H9 (cell line): ENCODE data around the gene LRRC27. TPM values are rescaled to one million over a fixed set of nuclear protein-coding genes. Genes with fewer than 3 reads are reported as not detected.

Experiments
- DNase-seq: peaks from one replicate; pipeline ENCODE4 v3.0.0-alpha.2; 2017
- H2AFZ ChIP-seq: one replicate; pipeline ENCODE4 v1.6.1; 2013; ENCODE audit warnings: mild to moderate bottlenecking, low read length, control low read depth, moderate library complexity
- H2AK5ac ChIP-seq: 2 replicates; pipeline ENCODE4 v1.6.1; 2013; ENCODE audit warnings: low read length, control low read depth, mixed read lengths; ENCODE audit not compliant: insufficient read length
- H2BK120ac ChIP-seq: one replicate; pipeline ENCODE4 v1.6.1; 2013; ENCODE audit warnings: low read depth, mild to moderate bottlenecking, low read length, control low read depth, inconsistent platforms; ENCODE audit not compliant: poor library complexity, severe bottlenecking
- H2BK12ac ChIP-seq: 2 replicates; pipeline ENCODE4 v1.6.1; 2013; ENCODE audit warnings: low read length, control low read depth, mixed read lengths, low read depth; ENCODE audit not compliant: insufficient read length
- H2BK15ac ChIP-seq: 2 replicates; pipeline ENCODE4 v1.6.1; 2013; ENCODE audit warnings: low read depth, low read length, control low read depth
- H2BK20ac ChIP-seq: one replicate; pipeline ENCODE4 v1.6.1; 2013; ENCODE audit warnings: low read depth, mild to moderate bottlenecking, low read length, control low read depth, inconsistent platforms; ENCODE audit not compliant: poor library complexity, severe bottlenecking
- H2BK5ac ChIP-seq: 2 replicates; pipeline ENCODE4 v1.6.1; 2013; ENCODE audit warnings: low read length, control low read depth, mixed read lengths; ENCODE audit not compliant: insufficient read length
- H3K14ac ChIP-seq: 2 replicates; pipeline ENCODE4 v1.6.1; 2013; ENCODE audit warnings: low read length, control low read depth; ENCODE audit not compliant: insufficient read depth
- H3K18ac ChIP-seq: 2 replicates; pipeline ENCODE4 v1.6.1; 2013; ENCODE audit warnings: low read depth, mild to moderate bottlenecking, mixed read lengths, low read length, control low read depth; ENCODE audit not compliant: insufficient read length
- H3K23ac ChIP-seq: 2 replicates; pipeline ENCODE4 v1.6.1; 2013; ENCODE audit warnings: low read length, control low read depth, mixed read lengths, low read depth; ENCODE audit not compliant: insufficient read length
- H3K23me2 ChIP-seq: 2 replicates; pipeline ENCODE4 v1.6.1; 2013; ENCODE audit warnings: low read depth, mild to moderate bottlenecking, mixed read lengths, low read length, control low read depth; ENCODE audit not compliant: insufficient read length, poor library complexity, severe bottlenecking
- H3K27ac ChIP-seq: 2 replicates; pipeline ENCODE4 v1.5.1; 2013; ENCODE audit warnings: low read length, control low read depth, mixed read lengths, low read depth; ENCODE audit not compliant: insufficient read length
- H3K27me3 ChIP-seq: 2 replicates; pipeline ENCODE4 v1.6.1; 2013; ENCODE audit warnings: low read length, control low read depth, inconsistent platforms; ENCODE audit not compliant: insufficient read depth
- H3K4ac ChIP-seq: 2 replicates; pipeline ENCODE4 v1.6.1; 2013; ENCODE audit warnings: low read depth, mild to moderate bottlenecking, control low read depth, inconsistent platforms, low read length, moderate library complexity
- H3K4me1 ChIP-seq: 2 replicates; pipeline ENCODE4 v1.6.1; 2013; ENCODE audit warnings: low read length, control low read depth, inconsistent platforms; ENCODE audit not compliant: insufficient read depth
- H3K4me2 ChIP-seq: 2 replicates; pipeline ENCODE4 v1.6.1; 2013; ENCODE audit warnings: low read length, control low read depth, mixed read lengths; ENCODE audit not compliant: insufficient read length, insufficient read depth
- H3K56ac ChIP-seq: 2 replicates; pipeline ENCODE4 v1.6.1; 2013; ENCODE audit warnings: low read depth, mild to moderate bottlenecking, mixed read lengths, low read length, control low read depth; ENCODE audit not compliant: insufficient read length
- H3K79me1 ChIP-seq: 2 replicates; pipeline ENCODE4 v1.6.1; 2013; ENCODE audit warnings: low read depth, mild to moderate bottlenecking, moderate library complexity, low read length, control low read depth, inconsistent platforms; ENCODE audit not compliant: insufficient read depth, poor library complexity, severe bottlenecking
- H3K79me2 ChIP-seq: 2 replicates; pipeline ENCODE4 v1.6.1; 2013; ENCODE audit warnings: low read length, control low read depth, inconsistent platforms; ENCODE audit not compliant: insufficient read depth
- H3K9ac ChIP-seq: 2 replicates; pipeline ENCODE4 v1.6.1; 2013; ENCODE audit warnings: low read length, control low read depth, mixed read lengths; ENCODE audit not compliant: insufficient read length; ENCODE audit errors: extremely low read depth
- H3K9me3 ChIP-seq: one replicate; pipeline ENCODE4 v1.6.1; 2013; ENCODE audit warnings: low read depth, low read length, inconsistent platforms; ENCODE audit not compliant: control insufficient read depth
- H3T11ph ChIP-seq: one replicate; pipeline ENCODE4 v1.6.1; 2013; ENCODE audit warnings: mild to moderate bottlenecking, low read length, control low read depth, inconsistent platforms
- H4K20me1 ChIP-seq: one replicate; pipeline ENCODE4 v1.6.1; 2013; ENCODE audit not compliant: control insufficient read depth, insufficient read length, insufficient read depth
- H4K5ac ChIP-seq: 2 replicates; pipeline ENCODE4 v1.6.1; 2013; ENCODE audit warnings: low read depth, mild to moderate bottlenecking, mixed read lengths, low read length, control low read depth; ENCODE audit not compliant: insufficient read length
- H4K8ac ChIP-seq: replicated peaks from 2 replicates; pipeline ENCODE4 v1.6.1; 2013; ENCODE audit warnings: low read length, control low read depth, mixed read lengths, low read depth; ENCODE audit not compliant: insufficient read length
- H4K91ac ChIP-seq: 2 replicates; pipeline ENCODE4 v1.6.1; 2013; ENCODE audit warnings: low read depth, mild to moderate bottlenecking, moderate library complexity, mixed read lengths, low read length, control low read depth; ENCODE audit not compliant: insufficient read length
- H3K27ac Mint-ChIP-seq, 3 experiments: 2 replicates in 2 of 3; 3 replicates in 1 of 3; pipeline ENCODE4 v1.8.0; 2020 to 2021; ENCODE audit warnings: mixed read lengths in 3 of 3, mild to moderate bottlenecking in 1 of 3, moderate library complexity in 1 of 3
- H3K27me3 Mint-ChIP-seq: 2 replicates; pipeline ENCODE4 v1.8.0; 2021; ENCODE audit warnings: low read depth, mild to moderate bottlenecking, moderate library complexity, mixed read lengths
- H3K36me3 Mint-ChIP-seq, 3 experiments: 2 replicates in 2 of 3; 3 replicates in 1 of 3; pipeline ENCODE4 v1.8.0; 2020 to 2021; ENCODE audit warnings: low read depth in 3 of 3, mixed read lengths in 3 of 3; ENCODE audit not compliant: insufficient read depth in 1 of 3
- H3K4me1 Mint-ChIP-seq, 2 experiments: 2 replicates each; pipeline ENCODE4 v1.8.0; 2020; ENCODE audit warnings: mixed read lengths in 2 of 2
- H3K4me3 Mint-ChIP-seq, 2 experiments: 2 replicates in 1 of 2; 3 replicates in 1 of 2; pipeline ENCODE4 v1.8.0; 2020 to 2021; ENCODE audit warnings: mild to moderate bottlenecking in 2 of 2, mixed read lengths in 2 of 2, moderate library complexity in 1 of 2
- H3K9me3 Mint-ChIP-seq, 2 experiments: 2 replicates in 1 of 2; 3 replicates in 1 of 2; pipeline ENCODE4 v1.8.0; 2020; ENCODE audit warnings: mild to moderate bottlenecking in 2 of 2, mixed read lengths in 2 of 2, moderate library complexity in 1 of 2
- WGBS: extraction: QIAGEN DNeasy Blood & Tissue Kit; methylation state at CpG from one replicate; pipeline ENCODE4 v1.1.7; 2013; ENCODE audit warnings: missing lambda C conversion rate, low lambda C conversion rate, mixed read lengths; ENCODE audit not compliant: insufficient read length; ENCODE audit errors: extremely low coverage; 5-methylcytosine and 5-hydroxymethylcytosine counted together
- total RNA-seq: library from RNA; stranded (reverse); gene quantifications from 2 replicates; pipeline ENCODE4 v1.2.1, GENCODE V29; 2021
- TF ChIP-seq, protein P1 (sequence below): fragments of 200-600 bp; sonication (generic); conservative IDR thresholded peaks from 3 replicates; pipeline ENCODE4 v1.8.0; 2021; ENCODE audit warnings: antibody characterized with exemption, mild to moderate bottlenecking

Gene LRRC27
- total RNA-seq, 1 experiment from 2014 or later, result 2.7 TPM

DNA sequence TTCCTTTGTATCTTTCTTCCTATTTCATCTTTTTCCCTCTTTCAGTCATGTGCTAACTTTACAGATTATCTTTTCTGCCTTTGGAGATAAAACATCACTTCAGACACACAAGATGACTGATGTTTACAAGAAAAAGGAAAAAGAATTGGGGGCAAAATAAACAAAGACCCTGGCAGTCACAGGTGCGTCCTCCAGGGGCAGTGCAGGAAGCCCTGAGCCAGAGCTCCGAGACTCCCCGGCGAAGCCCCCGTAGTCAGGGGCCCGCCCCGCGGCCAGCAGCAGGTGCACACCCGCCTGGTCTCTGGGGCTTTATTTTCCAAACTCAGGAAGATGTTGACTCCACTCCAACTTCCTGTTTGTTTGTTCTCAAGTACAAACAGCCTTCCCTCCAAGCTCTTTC, 34.5 kb upstream of the LRRC27 start:
- no peak overlapping the region for H2AFZ ChIP-seq
- no peaks in the 10 kb centered on the region for H3K36me3 Mint-ChIP-seq
- H3K27me3 Mint-ChIP-seq, result no peaks in the 10 kb centered on the region; the same call in none of the 2 replicates
- H4K8ac ChIP-seq, result no peak overlapping the region
- H3K4me2 ChIP-seq, result no peak overlapping the region
- no peak overlapping the region for H3K23ac ChIP-seq
- H2BK20ac ChIP-seq, result no peak overlapping the region
- TF ChIP-seq, protein P1, sequence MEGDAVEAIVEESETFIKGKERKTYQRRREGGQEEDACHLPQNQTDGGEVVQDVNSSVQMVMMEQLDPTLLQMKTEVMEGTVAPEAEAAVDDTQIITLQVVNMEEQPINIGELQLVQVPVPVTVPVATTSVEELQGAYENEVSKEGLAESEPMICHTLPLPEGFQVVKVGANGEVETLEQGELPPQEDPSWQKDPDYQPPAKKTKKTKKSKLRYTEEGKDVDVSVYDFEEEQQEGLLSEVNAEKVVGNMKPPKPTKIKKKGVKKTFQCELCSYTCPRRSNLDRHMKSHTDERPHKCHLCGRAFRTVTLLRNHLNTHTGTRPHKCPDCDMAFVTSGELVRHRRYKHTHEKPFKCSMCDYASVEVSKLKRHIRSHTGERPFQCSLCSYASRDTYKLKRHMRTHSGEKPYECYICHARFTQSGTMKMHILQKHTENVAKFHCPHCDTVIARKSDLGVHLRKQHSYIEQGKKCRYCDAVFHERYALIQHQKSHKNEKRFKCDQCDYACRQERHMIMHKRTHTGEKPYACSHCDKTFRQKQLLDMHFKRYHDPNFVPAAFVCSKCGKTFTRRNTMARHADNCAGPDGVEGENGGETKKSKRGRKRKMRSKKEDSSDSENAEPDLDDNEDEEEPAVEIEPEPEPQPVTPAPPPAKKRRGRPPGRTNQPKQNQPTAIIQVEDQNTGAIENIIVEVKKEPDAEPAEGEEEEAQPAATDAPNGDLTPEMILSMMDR, result peak; percentile 55
- H2BK120ac ChIP-seq, result no peak overlapping the region
- no peak overlapping the region for H2BK15ac ChIP-seq
- DNase-seq, result peak; percentile 41
- H4K20me1 ChIP-seq, result no peaks in the 10 kb centered on the region
- H3K9me3 ChIP-seq, result no peaks in the 10 kb centered on the region
- no peak overlapping the region for H3K4ac ChIP-seq
- no peak overlapping the region for H4K91ac ChIP-seq
- H4K5ac ChIP-seq, result no peak overlapping the region
- H3K79me1 ChIP-seq, result no peaks in the 10 kb centered on the region
- no peaks in the 10 kb centered on the region for H3K27me3 ChIP-seq
- no peak overlapping the region for H2AK5ac ChIP-seq
- no peak overlapping the region for H3K56ac ChIP-seq
- no peak overlapping the region for H2BK12ac ChIP-seq
- no peak overlapping the region for H3K9ac ChIP-seq
- H3K23me2 ChIP-seq, result no peaks in the 10 kb centered on the region
- peaks cover 22 to 27% of the 10 kb centered on the region in 2 experiments for H3K4me1 Mint-ChIP-seq
- no peak overlapping the region for H3K14ac ChIP-seq
- no peak overlapping the region for H3K18ac ChIP-seq
- H2BK5ac ChIP-seq, result no peak overlapping the region
- no peak overlapping the region for H3K27ac Mint-ChIP-seq
- H3K4me3 Mint-ChIP-seq, result no peak overlapping the region
- no peak overlapping the region for H3K27ac ChIP-seq
- H3K4me1 ChIP-seq, result no peaks in the 10 kb centered on the region
- H3K79me2 ChIP-seq, result no peaks in the 10 kb centered on the region
- H3K9me3 Mint-ChIP-seq, result no peaks in the 10 kb centered on the region; a peak in 1 of 5 replicates
- WGBS, result no CpG with 5 or more reads among the region's 9 CpGs
- no peak overlapping the region for H3T11ph ChIP-seq
